GM18498 (cell line): Measurements from ENCODE around the gene NIPAL3.
"Not testable (repeated sequence)": the region's sequence is repeated elsewhere in the genome, so short reads cannot be mapped to it uniquely, and the experiment has no call there.

Experiments
- ATAC-seq: cut with Tn5 transposase; IDR thresholded peaks from one replicate; pipeline ENCODE4 v1.9.1; 2021; ENCODE audit warnings: mild to moderate bottlenecking, moderate library complexity; ENCODE audit not compliant: unreplicated experiment

NIPAL3 gene

GRCh38 chr1:24421502-24421901, 5.9 kb downstream of the NIPAL3 start:
- no peak for ATAC-seq

GRCh38 chr1:24424207-24424606, 8.6 kb downstream of the NIPAL3 start:
- no peak for ATAC-seq

- no peak for ATAC-seq
These were observed 9.4 kb downstream of the NIPAL3 start for GRCh38 chr1:24424990-24425389.

- ATAC-seq, result no peak
These were observed 9.8 kb downstream of the NIPAL3 start for GRCh38 chr1:24425441-24425840.

GRCh38 chr1:24425922-24426321, 10.3 kb downstream of the NIPAL3 start:
- ATAC-seq, result no peak

GRCh38 chr1:24426744-24427544, 11.3 kb downstream of the NIPAL3 start:
- ATAC-seq, result no peak

GRCh38 chr1:24427545-24427862, 11.9 kb downstream of the NIPAL3 start:
- ATAC-seq, result no peak

GRCh38 chr1:24435782-24436365, 20.3 kb downstream of the NIPAL3 start:
- ATAC-seq, result no peak

- no peak for ATAC-seq
These were observed 22.2 kb downstream of the NIPAL3 start for GRCh38 chr1:24437631-24438396.

- ATAC-seq, result no peak
These were observed 22.9 kb downstream of the NIPAL3 start for GRCh38 chr1:24438423-24438901.

- ATAC-seq, result no peak
These were observed 24.8 kb downstream of the NIPAL3 start for GRCh38 chr1:24440436-24440835.

GRCh38 chr1:24441480-24441879, 25.9 kb downstream of the NIPAL3 start:
- no peak for ATAC-seq

- ATAC-seq, result no peak
These were observed 26.5 kb downstream of the NIPAL3 start for GRCh38 chr1:24441996-24442668.

GRCh38 chr1:24442764-24443163, 27.2 kb downstream of the NIPAL3 start:
- ATAC-seq, result no peak

- ATAC-seq, result no peak
These were observed 27.6 kb downstream of the NIPAL3 start for GRCh38 chr1:24443241-24443656.

GRCh38 chr1:24446446-24446845, 30.8 kb downstream of the NIPAL3 start:
- not testable (repeated sequence) for ATAC-seq

- ATAC-seq, result no peak
These were observed 34.7 kb downstream of the NIPAL3 start for GRCh38 chr1:24450316-24450715.

- ATAC-seq, result no peak
These were observed 35.3 kb downstream of the NIPAL3 start for GRCh38 chr1:24450857-24451397.

- no peak for ATAC-seq
These were observed 36.1 kb downstream of the NIPAL3 start for GRCh38 chr1:24451746-24452145.

GRCh38 chr1:24452922-24453485, 37.4 kb downstream of the NIPAL3 start:
- ATAC-seq, result no peak

- ATAC-seq, result no peak
These were observed 39.1 kb downstream of the NIPAL3 start for GRCh38 chr1:24454673-24455072.
